ENCODE results near the gene ITCH. TPM values are rescaled to one million over a fixed set of nuclear protein-coding genes. Genes with fewer than 3 reads are reported as not detected.
"Not testable (repeated sequence)": the region's sequence is repeated elsewhere in the genome, so short reads cannot be mapped to it uniquely, and the experiment has no call there.

ITCH gene
- total RNA-seq, 4 donors from 2014 or later: 35.2 to 82.8 (median 65.3) TPM

DNA sequence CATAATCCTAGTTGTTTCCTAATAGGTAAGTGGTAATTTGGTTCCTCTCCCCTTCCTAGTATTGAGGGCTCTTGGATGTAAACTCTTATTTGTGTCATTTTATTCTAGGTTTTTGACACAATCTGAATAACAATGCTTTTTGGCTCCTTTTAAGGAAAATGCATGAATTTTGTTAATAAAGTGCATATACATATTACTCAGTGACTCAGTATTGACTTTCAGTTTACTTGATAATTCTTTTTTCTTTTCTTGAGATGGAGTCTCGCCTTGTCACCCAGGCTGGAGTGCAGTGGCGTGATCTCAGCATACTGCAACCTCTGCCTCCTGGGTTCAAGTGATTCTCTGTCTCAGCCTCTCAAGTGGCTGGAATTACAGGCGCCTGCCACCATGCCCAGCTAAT lies 19.1 kb downstream of the ITCH start:
- TF ChIP-seq POLR2A (IDR thresholded peaks at IDR 0.05): no peak
- TF ChIP-seq, protein P1, sequence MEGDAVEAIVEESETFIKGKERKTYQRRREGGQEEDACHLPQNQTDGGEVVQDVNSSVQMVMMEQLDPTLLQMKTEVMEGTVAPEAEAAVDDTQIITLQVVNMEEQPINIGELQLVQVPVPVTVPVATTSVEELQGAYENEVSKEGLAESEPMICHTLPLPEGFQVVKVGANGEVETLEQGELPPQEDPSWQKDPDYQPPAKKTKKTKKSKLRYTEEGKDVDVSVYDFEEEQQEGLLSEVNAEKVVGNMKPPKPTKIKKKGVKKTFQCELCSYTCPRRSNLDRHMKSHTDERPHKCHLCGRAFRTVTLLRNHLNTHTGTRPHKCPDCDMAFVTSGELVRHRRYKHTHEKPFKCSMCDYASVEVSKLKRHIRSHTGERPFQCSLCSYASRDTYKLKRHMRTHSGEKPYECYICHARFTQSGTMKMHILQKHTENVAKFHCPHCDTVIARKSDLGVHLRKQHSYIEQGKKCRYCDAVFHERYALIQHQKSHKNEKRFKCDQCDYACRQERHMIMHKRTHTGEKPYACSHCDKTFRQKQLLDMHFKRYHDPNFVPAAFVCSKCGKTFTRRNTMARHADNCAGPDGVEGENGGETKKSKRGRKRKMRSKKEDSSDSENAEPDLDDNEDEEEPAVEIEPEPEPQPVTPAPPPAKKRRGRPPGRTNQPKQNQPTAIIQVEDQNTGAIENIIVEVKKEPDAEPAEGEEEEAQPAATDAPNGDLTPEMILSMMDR (IDR thresholded peaks at IDR 0.05): no peak
- Histone ChIP-seq H3K27ac (no peak overlapping the region), H3K4me3 (no peak overlapping the region), H3K4me1 (peaks cover 8 to 42% (median 15%) of the 10 kb centered on the region in 4 donors), H3K27me3 (no peaks in the 10 kb centered on the region), H3K36me3 (no peaks in the 10 kb centered on the region), H3K9me3 (no peaks in the 10 kb centered on the region)
- no peak for DNase-seq
- intact Hi-C loops (cut with DNase I; ENCODE audit: low total_unique reads): no loop called here
- in situ Hi-C loops (cut with MboI; ENCODE audit: low pct_ligation_motif_present in 1 of 4, low pct_unique_long_range_greater_than_20kb in 1 of 4, low sequenced_read_pairs in 3 of 4): no loop called here
- WGBS, 2 donors (ENCODE audit: low coverage in 1 of 2): 96 to 100% methylated on average over 2 to 3 of the region's 3 CpGs

DNA sequence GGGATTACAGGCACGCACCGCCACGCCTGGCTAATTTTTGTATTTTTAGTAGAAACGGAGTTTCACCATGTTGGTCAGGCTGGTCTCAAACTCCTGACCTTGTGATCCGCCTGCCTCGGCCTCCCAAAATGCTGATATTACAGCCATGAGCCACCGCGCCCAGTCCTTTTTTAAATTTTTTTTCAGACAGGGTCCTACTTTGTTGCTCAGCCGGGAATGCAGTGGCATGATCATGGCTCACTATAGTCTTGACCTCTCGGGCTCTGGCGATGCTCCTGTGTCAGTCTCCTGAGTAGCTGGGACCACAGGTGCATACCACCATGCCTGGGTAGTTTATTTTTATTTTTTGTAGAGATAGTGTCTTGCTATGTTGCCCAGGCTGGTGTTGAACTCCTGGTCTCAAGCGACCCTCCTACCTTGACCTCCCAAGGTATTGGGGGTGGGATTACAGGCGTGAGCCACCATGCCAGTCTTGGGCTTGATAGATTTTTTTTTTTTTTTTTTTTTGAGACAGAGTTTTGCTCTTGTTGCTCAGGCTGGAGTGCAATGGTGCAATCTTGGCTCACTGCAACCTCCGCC lies 19.9 kb downstream of the ITCH start:
- H3K9me3 ChIP-seq; H3K4me3 ChIP-seq; in situ Hi-C loops (cut with MboI; ENCODE audit: low pct_ligation_motif_present in 1 of 4, low pct_unique_long_range_greater_than_20kb in 1 of 4, low sequenced_read_pairs in 3 of 4); H3K27me3 ChIP-seq; H3K27ac ChIP-seq; DNase-seq; H3K36me3 ChIP-seq; intact Hi-C loops (cut with DNase I; ENCODE audit: low total_unique reads): not testable (repeated sequence)
- WGBS, 2 donors (ENCODE audit: low coverage in 1 of 2): 95 to 100% methylated on average over 8 to 14 of the region's 14 CpGs
- peaks cover 8 to 42% (median 15%) of the 10 kb centered on the region in 4 donors for H3K4me1 ChIP-seq

DNA sequence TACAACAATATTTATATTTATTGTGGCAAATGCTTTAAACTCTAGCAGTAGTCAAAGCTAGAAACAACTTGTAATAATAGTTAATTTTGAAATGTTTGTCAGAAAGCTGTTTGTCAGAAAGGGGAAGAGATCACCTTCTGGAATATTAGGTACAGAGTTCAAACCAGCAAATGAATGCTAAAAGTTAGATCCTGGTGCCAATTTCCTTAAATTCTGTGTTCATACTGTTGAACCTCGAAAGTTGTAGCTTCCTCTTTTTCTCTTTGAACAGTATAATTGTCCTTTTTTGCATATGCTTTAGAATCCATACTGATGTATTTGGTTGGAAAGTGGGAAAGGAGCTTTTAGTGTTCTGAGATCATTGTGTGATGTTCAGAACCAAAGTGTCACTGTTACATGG lies 22.4 kb downstream of the ITCH start:
- 18 to 25% methylated on average over 1 of the region's 1 CpG for WGBS, 2 donors (ENCODE audit: low coverage in 1 of 2)
- peaks cover 10 to 56% (median 24%) of the 10 kb centered on the region in 4 donors for H3K4me1 ChIP-seq
- H3K36me3 ChIP-seq: no peaks in the 10 kb centered on the region
- H3K4me3 ChIP-seq: no peak overlapping the region
- intact Hi-C loops (cut with DNase I; ENCODE audit: low total_unique reads): no loop called here
- in situ Hi-C loops (cut with MboI; ENCODE audit: low pct_ligation_motif_present in 1 of 4, low pct_unique_long_range_greater_than_20kb in 1 of 4, low sequenced_read_pairs in 3 of 4): no loop called here
- no peaks in the 10 kb centered on the region for H3K27me3 ChIP-seq
- H3K27ac ChIP-seq: no peak overlapping the region
- no peak for DNase-seq
- no peaks in the 10 kb centered on the region for H3K9me3 ChIP-seq
- no peak for TF ChIP-seq EP300 (IDR thresholded peaks at IDR 0.05; ENCODE audit: low read depth)
- TF ChIP-seq POLR2AphosphoS5 (IDR thresholded peaks at IDR 0.05): no peak
- TF ChIP-seq POLR2A (IDR thresholded peaks at IDR 0.05): no peak
- TF ChIP-seq, protein P1 (IDR thresholded peaks at IDR 0.05): no peak

DNA sequence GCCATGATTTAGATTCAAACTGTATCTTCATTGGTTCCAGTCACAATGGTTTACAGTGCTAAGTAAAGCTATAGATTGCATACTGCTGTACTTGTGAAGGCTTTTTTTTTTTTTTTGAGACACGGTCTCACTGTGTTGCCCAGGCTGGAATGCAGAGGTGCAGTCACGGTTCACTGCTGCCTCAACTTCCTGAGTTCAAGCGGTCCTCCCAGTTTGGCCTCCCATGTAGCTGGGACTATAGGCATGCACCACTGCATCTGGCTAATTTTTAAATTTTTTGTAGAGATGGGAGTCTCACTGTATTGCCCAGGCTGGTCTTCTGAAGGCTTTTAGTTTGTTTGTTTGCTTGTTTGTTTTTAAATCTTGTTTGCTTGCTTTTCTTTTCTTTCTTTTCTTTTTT lies 24.9 kb downstream of the ITCH start:
- intact Hi-C loops (cut with DNase I; ENCODE audit: low total_unique reads): no loop called here
- DNase-seq: no peak
- peaks cover 0 to 3% (median 0%) of the 10 kb centered on the region in 4 donors for H3K36me3 ChIP-seq
- H3K4me1 ChIP-seq: peaks cover 14 to 63% (median 32%) of the 10 kb centered on the region in 4 donors
- no peak for TF ChIP-seq POLR2A (IDR thresholded peaks at IDR 0.05)
- no peaks in the 10 kb centered on the region for H3K9me3 ChIP-seq
- in situ Hi-C loops (cut with MboI; ENCODE audit: low pct_ligation_motif_present in 1 of 4, low pct_unique_long_range_greater_than_20kb in 1 of 4, low sequenced_read_pairs in 3 of 4): no loop called here
- WGBS, 2 donors (ENCODE audit: low coverage in 1 of 2): 88% methylated on average over 3 of the region's 3 CpGs; no CpG with 5 or more reads in 1 of the 2 donors
- no peak overlapping the region for H3K4me3 ChIP-seq
- H3K27me3 ChIP-seq: no peaks in the 10 kb centered on the region
- no peak overlapping the region for H3K27ac ChIP-seq

DNA sequence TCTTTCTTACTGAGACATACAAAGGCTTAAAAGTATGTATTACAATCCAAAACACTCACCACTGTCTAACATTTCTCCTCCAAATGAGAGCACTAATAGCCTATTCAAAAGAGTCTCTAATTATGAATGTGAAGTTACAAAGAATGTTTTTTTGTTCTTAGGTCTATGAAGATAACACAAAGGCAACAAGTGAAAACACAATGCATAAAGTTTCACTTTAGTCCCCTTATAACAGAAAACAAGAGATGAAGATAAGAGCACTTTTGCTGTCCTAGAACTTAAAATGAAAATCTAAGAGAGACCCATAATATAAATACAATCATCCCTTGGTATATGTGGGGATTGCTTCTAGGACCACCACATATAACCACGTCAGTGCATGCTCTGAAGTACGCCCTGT lies 25.6 kb downstream of the ITCH start:
- Histone ChIP-seq H3K27ac (no peak overlapping the region), H3K9me3 (no peaks in the 10 kb centered on the region), H3K27me3 (no peaks in the 10 kb centered on the region), H3K4me3 (no peak overlapping the region), H3K36me3 (peaks cover 0 to 3% (median 0%) of the 10 kb centered on the region in 4 donors), H3K4me1 (peaks cover 14 to 63% (median 32%) of the 10 kb centered on the region in 4 donors)
- intact Hi-C loops (cut with DNase I; ENCODE audit: low total_unique reads): no loop called here
- no peak for TF ChIP-seq EP300 (IDR thresholded peaks at IDR 0.05; ENCODE audit: low read depth)
- TF ChIP-seq POLR2AphosphoS5 (IDR thresholded peaks at IDR 0.05): no peak
- TF ChIP-seq, protein P1 (IDR thresholded peaks at IDR 0.05): no peak
- WGBS, 2 donors (ENCODE audit: low coverage in 1 of 2): 97 to 100% methylated on average over 1 to 2 of the region's 2 CpGs
- DNase-seq: no peak
- in situ Hi-C loops (cut with MboI; ENCODE audit: low pct_ligation_motif_present in 1 of 4, low pct_unique_long_range_greater_than_20kb in 1 of 4, low sequenced_read_pairs in 3 of 4): no loop called here

Measured in transverse colon (tissue), 4 donors.